Measurements from ENCODE around the gene TEKTIP1.
A peak's percentile ranks its signal among the peaks of the same experiment; 100 is the strongest.

DNA sequence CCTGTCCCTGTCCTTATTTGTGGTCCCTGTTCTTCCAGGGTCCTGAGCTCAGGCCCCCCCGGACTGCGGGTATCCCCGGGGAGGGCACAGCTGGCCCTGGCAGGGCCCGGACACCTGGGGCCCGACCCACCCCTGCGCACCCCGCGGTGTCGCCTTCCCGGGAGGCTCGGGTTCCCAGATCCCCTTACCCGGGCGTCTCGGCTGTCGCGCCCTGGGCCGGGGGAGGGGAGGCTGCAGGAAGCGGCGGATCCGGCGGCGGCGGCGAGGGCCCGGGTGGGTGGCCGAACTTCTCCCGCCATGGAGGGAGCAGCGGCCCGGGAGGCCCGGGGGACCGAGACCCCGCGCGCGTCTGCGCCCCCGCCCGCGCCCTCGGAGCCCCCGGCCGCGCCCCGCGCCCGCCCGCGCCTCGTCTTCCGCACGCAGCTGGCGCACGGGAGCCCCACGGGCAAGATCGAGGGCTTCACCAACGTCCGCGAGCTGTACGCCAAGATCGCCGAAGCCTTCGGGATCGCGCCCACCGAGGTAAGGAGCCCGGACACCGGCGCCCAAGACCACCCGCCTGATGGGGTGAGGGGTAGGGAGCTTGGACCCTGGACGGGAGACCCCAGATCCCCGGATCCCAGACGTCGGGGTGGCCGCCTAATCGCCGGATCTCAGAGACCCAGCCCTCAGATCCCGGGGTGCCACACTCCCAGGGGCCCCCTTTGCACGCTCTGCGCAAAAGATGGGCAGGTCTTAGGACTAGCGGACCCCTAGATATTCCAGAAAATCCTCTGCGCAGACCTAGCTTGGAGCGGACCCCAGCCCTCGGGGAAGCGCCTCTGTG is 46.5 kb downstream of the TEKTIP1 start, which contains the start of gene GIPC3:
- TF ChIP-seq CTCF (conservative IDR thresholded peaks at IDR 0.05 in 1 of 2, IDR thresholded peaks at IDR 0.05 in 1 of 2; ENCODE audit: low read depth in 1 of 2, low read length in 2 of 2) = no peak
- peak; percentile 58 for TF ChIP-seq EZH2 (IDR thresholded peaks at IDR 0.05; ENCODE audit: low read length, missing control alignments)
